IPS-20b (cell line): ENCODE measurements around the gene RXRA.

ENCODE experiments used
- H3K27ac ChIP-seq: one replicate; pipeline ENCODE4 v1.5.1; 2013; ENCODE audit warnings: low read length
- H3K27me3 ChIP-seq: 2 replicates; pipeline ENCODE4 v1.6.1; 2013; ENCODE audit warnings: mild to moderate bottlenecking, low read length, inconsistent platforms; ENCODE audit not compliant: insufficient read depth
- H3K36me3 ChIP-seq: 2 replicates; pipeline ENCODE4 v1.6.1; 2013; ENCODE audit warnings: low read depth, mild to moderate bottlenecking, inconsistent platforms, low read length, moderate library complexity; ENCODE audit not compliant: insufficient read depth
- H3K4me1 ChIP-seq: 2 replicates; pipeline ENCODE4 v1.6.1; 2013; ENCODE audit warnings: mild to moderate bottlenecking, control low read depth, inconsistent platforms, low read length, moderate library complexity; ENCODE audit not compliant: insufficient read depth
- H3K4me3 ChIP-seq: 2 replicates; pipeline ENCODE4 v1.5.1; 2013; ENCODE audit warnings: mild to moderate bottlenecking, low read length, inconsistent platforms
- H3K9ac ChIP-seq: 2 replicates; pipeline ENCODE4 v1.6.1; 2013; ENCODE audit warnings: low read depth, mild to moderate bottlenecking, inconsistent platforms, low read length, moderate library complexity
- H3K9me3 ChIP-seq: 2 replicates; pipeline ENCODE4 v1.6.1; 2013; ENCODE audit warnings: mild to moderate bottlenecking, low read depth, low read length, inconsistent platforms; ENCODE audit not compliant: insufficient read depth

The RXRA gene

DNA sequence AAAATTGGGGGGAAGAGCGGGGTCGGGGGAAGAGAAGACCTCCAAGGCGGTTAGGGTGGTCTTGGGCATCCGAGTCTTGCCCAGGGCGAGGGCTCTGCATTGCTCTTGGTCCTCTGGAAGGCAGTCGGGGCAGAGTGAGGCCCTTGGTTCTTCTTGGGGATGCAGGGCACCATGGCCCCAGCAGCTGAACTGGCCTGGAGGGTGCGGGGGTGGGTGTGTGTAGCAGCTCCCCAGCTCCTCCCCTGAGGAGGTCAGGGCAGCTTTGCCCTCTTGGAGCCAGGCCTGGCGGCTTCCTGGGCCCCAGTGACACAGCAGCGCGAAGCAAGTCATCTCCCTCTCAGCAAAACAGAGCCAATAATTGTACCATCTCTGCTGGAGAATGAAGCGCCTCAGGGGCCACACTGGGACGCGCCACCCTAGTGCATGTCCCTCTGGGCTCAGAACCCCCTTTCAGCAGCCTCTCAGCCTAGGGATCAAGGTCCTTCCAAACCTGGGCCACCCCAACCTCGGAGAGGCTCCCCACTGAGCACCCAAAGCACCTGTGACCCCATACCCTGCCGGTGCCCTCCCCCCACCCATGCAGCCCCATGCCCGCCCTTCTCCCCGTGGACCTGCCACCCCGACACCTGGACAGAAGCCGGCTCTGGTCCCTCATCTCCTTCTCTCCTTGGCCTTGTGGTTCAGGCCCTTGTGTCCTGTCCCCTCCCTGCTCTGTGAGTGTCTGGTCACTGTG is 10.4 kb upstream of the RXRA start:
- Histone ChIP-seq H3K9ac (no peak overlapping the region), H3K4me3 (no peak overlapping the region), H3K36me3 (no peaks in the 10 kb centered on the region), H3K9me3 (0 out of 2 replicates have a peak, but pooled peaks cover 7% of the 10 kb centered on the region), H3K27me3 (no peaks in the 10 kb centered on the region), H3K4me1 (no peaks in the 10 kb centered on the region), H3K27ac (no peak overlapping the region)

DNA sequence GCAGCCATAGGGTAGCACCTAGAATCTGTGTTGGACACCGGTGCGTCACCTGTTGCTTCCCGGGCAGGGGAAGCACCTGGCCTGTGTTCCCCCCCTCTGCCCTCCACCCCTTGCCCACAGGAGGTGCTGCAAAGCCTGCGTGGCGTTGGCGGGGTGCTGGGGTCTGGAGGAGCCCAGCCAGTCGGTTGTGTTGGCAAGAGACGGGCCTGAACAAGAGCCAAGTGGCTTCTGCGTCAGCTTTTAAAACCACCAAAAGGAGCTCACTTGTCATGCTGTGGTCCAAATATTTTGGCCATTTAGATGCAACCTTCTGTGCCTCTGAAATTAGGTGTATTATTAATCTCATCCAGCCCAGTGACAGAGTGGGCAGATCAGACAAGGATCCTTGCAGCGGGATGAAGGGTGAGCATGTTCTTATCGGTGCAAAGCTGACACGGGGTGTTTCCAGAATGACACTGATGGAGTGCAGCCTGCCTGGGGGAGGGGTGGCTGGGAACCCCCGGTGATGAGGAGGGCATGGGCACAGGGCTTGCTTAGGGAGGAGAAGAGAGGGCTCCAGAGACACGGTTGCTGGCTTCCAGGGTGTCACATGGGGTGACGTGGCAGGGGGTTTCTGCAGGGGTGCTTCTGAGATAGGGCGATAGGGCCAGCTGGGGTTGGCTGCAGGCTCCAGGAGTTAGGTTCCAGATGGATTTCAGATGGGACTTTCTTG is 9.7 kb upstream of the RXRA start:
- 0 out of 2 replicates have a peak, but pooled peaks cover 7% of the 10 kb centered on the region for H3K9me3 ChIP-seq
- no peaks in the 10 kb centered on the region for H3K36me3 ChIP-seq
- no peak overlapping the region for H3K9ac ChIP-seq
- no peaks in the 10 kb centered on the region for H3K4me1 ChIP-seq
- no peaks in the 10 kb centered on the region for H3K27me3 ChIP-seq
- no peak overlapping the region for H3K4me3 ChIP-seq
- no peak overlapping the region for H3K27ac ChIP-seq

DNA sequence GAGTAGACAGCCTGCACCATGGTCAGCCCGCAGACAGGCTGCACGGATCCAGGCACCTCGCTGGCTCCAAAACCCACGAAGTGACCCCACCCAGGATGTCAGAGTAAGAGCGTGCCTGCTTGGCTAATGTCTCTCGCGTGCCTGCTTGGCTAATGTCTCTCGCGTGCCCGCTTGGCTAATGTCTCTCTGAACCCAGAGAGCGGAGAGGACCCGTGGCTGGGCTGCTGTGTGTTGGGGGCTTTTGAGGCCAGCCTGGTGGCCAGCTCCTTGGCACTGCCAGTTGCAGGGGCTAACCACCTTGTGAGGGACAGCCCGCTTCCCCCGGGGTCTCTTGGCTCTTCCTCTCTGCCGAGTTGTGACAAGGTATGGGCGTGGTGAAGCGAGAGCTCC is 8.9 kb upstream of the RXRA start:
- H3K4me3 ChIP-seq: no peak overlapping the region
- H3K9ac ChIP-seq: no peak overlapping the region
- no peak overlapping the region for H3K27ac ChIP-seq
- H3K27me3 ChIP-seq: no peaks in the 10 kb centered on the region
- 0 out of 2 replicates have a peak, but pooled peaks cover 2% of the 10 kb centered on the region for H3K9me3 ChIP-seq
- no peaks in the 10 kb centered on the region for H3K4me1 ChIP-seq
- no peaks in the 10 kb centered on the region for H3K36me3 ChIP-seq

DNA sequence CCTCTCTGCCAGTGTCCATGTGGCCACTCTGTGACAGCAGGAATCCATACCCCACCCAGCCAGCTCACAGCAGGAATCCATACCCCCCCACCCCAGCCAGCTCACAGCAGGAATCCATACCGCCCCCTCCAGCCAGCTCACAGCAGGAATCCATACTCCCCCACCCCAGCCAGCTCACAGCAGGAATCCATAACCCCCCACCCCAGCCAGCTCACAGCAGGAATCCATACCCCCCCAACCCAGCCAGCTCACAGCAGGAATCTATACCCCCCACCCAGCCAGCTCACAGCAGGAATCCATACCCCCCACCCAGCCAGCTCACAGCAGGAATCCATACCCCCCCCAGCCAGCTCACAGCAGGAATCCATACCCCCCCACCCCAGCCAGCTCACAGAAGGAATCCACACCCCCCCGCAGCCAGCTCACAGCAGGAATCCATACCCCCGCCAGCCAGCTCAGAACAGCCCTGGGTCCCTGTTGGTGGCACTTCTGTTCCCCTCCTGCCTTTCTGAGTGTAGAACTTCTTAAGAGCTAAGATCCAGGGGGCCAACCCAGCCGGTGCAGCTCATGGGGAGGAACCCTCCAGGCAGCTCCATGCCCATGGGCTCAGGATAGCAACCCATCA is 8.4 kb upstream of the RXRA start:
- Histone ChIP-seq H3K27me3 (no peaks in the 10 kb centered on the region), H3K4me3 (no peak overlapping the region), H3K27ac (no peak overlapping the region), H3K9me3 (no peaks in the 10 kb centered on the region), H3K36me3 (no peaks in the 10 kb centered on the region), H3K9ac (no peak overlapping the region), H3K4me1 (no peaks in the 10 kb centered on the region)

GRCh38 chr9:134318481-134318891 is 7.8 kb upstream of the RXRA start:
- no peaks in the 10 kb centered on the region for H3K27me3 ChIP-seq
- no peak overlapping the region for H3K4me3 ChIP-seq
- H3K9ac ChIP-seq: no peak overlapping the region
- H3K4me1 ChIP-seq: no peaks in the 10 kb centered on the region
- no peaks in the 10 kb centered on the region for H3K36me3 ChIP-seq
- no peaks in the 10 kb centered on the region for H3K9me3 ChIP-seq
- no peak overlapping the region for H3K27ac ChIP-seq

DNA sequence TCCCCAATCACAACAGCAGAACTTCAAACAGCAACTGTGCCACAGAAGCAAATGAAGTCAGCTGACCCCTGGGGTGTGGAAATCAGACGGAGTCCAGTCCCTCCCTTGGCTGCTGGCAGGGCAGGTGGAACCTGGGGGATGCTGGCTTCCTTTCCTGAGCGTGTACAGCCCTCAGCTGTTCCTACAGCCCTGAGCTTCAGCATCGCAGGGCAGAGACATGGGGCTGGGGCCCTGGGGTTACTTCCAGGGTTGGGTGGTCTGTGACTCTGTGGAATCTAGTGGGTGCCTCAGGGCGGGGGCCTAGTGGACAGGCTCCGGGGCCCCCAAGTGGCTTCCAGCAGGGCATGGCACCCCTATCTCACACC is 7.3 kb upstream of the RXRA start:
- Histone ChIP-seq H3K27me3 (no peaks in the 10 kb centered on the region), H3K27ac (no peak overlapping the region), H3K4me1 (no peaks in the 10 kb centered on the region), H3K36me3 (no peaks in the 10 kb centered on the region), H3K4me3 (no peak overlapping the region), H3K9ac (no peak overlapping the region), H3K9me3 (no peaks in the 10 kb centered on the region)

DNA sequence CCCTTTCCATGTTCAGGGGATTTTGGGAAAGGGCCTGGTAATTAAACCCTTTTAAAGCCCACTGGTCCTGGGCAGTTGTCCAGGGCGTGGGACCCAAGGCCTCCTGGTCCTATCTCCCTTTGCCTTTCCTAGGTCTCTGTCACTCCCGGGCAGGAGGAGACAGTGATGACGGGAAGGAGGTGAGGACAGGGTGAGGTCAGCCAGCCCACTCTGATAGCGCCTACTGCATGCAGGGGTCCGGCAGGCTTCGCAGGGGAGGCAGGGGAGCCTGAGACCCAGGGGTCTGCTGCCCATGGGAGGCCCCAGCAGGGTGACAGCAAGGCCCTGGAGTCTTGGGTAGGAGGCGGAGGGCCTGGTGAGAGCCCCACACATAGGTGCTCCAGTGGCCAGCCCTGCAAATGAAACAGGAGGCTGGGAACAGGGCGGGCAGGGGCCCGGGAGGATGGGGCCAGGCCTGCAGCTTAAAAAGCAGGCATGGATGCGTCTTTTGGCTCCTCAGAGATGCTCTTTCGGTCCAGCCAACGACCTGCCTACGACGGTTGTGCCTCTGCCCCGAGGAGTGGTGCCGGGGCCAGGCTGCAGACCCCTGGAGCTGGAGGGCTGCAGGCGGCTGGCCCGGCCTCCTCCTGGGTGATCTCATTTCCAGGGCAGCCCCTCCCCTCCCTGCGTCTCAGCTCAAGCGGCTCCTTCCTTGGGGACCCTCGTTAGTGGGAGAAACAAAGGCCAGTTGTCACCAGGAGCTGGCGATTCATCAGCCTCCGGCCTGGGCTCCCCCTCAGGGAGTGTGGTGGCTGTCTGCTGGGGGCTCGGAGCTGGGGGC is 6.7 kb upstream of the RXRA start:
- Histone ChIP-seq H3K9ac (no peak overlapping the region), H3K4me1 (no peaks in the 10 kb centered on the region), H3K9me3 (no peaks in the 10 kb centered on the region), H3K36me3 (no peaks in the 10 kb centered on the region), H3K27ac (no peak overlapping the region), H3K27me3 (peaks cover 5% of the 10 kb centered on the region; the same call in 1 of the 2 replicates), H3K4me3 (no peak overlapping the region)

GRCh38 chr9:134320126-134320867 is 6.0 kb upstream of the RXRA start:
- no peak overlapping the region for H3K4me3 ChIP-seq
- peaks cover 13% of the 10 kb centered on the region; the same call in 1 of the 2 replicates for H3K27me3 ChIP-seq
- H3K36me3 ChIP-seq: no peaks in the 10 kb centered on the region
- H3K4me1 ChIP-seq: no peaks in the 10 kb centered on the region
- no peaks in the 10 kb centered on the region for H3K9me3 ChIP-seq
- H3K27ac ChIP-seq: no peak overlapping the region
- no peak overlapping the region for H3K9ac ChIP-seq

DNA sequence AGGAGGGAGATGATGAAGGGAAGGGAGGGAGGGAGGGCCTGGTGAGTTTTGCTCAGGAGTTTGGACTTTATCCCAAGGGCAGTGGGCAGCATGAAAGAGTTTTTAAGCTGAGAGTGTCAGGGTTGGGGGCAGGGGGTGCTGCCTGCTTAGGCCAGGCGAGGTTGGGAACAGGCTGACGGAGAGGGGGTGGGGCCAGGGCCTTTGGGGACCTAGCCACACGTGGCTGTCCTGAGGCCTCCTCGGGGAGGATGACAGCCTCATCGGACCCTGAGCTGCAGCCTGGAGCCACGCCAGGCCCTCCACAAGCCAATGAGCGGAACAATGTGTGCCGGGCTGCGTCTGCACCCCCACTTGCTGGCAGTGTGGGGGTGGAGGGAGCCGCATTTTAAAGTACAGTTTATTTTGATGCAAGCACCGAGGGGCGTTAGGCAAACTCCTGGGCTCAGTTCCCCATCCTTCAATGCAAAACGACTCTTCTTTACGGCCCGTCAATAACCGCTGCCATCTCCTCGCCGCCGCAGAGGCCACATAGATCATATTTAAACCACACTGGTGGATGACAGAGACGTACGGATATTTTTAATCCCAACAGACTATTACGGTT is 5.3 kb upstream of the RXRA start:
- H3K27ac ChIP-seq: no peak overlapping the region
- H3K27me3 ChIP-seq: peaks cover 16% of the 10 kb centered on the region; the same call in 1 of the 2 replicates
- no peak overlapping the region for H3K9ac ChIP-seq
- H3K4me3 ChIP-seq: no peak overlapping the region
- H3K36me3 ChIP-seq: no peaks in the 10 kb centered on the region
- no peaks in the 10 kb centered on the region for H3K9me3 ChIP-seq
- H3K4me1 ChIP-seq: no peaks in the 10 kb centered on the region

DNA sequence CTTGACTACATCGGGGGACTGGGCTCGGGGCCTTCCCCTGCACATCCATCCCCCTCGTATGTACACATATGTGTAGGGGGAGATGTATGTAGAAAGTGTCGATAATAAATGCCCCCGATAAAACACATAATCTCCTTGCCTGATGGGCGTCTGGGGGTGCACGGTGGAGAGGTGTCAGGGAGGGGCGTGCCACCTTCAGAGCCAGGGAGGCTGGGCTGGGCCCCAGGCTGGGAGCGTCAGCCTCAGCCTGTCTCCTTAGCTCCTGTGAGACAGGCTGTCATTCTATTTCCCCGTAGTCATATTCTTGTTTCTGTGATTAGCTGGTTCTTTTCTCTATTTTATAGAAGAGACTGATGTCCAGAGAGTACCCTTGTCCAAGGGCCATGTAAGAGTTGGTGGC is 4.7 kb upstream of the RXRA start:
- no peak overlapping the region for H3K27ac ChIP-seq

More for the DNA sequence above, 4.7 kb upstream of the RXRA start:
- no peaks in the 10 kb centered on the region for H3K9me3 ChIP-seq
- no peak overlapping the region for H3K4me3 ChIP-seq
- H3K36me3 ChIP-seq: no peaks in the 10 kb centered on the region
- peaks cover 16% of the 10 kb centered on the region; the same call in 1 of the 2 replicates for H3K27me3 ChIP-seq
- no peaks in the 10 kb centered on the region for H3K4me1 ChIP-seq
- H3K9ac ChIP-seq: no peak overlapping the region
